HepG2 (cell line): ENCODE measurements around the gene FTL. TPM values are rescaled to one million over a fixed set of nuclear protein-coding genes. Genes with fewer than 3 reads are reported as not detected.

Source experiments
- ATAC-seq: fragments of 200-7000 bp; cut with Tn5 transposase; 3 replicates; pipeline ENCODE4 v1.9.1; 2020; ENCODE audit warnings: mild to moderate bottlenecking, moderate library complexity
- BruUV-seq: library from RNA; stranded (reverse); fragments of 400-500 nt; replicated peaks from 2 replicates; lab custom pipeline; 2021; lab: Mats Ljungman, UMichigan
- CTCF ChIA-PET: fragments of 300-600 bp; formaldehyde crosslinking; extraction: SDS; loops from one replicate; lab custom pipeline; 2021; ENCODE audit warnings: low total read pairs, inconsistent platforms, low intra/inter-chr PET ratio; lab: Yijun Ruan, JAX
- POLR2A ChIA-PET: fragments of 350-600 bp; sonication (Branson Sonifier 250); formaldehyde crosslinking; loops from one replicate; lab custom pipeline; 2020; ENCODE audit warnings: antibody characterized with exemption, inconsistent platforms; lab: Yijun Ruan, JAX
- DNase-seq: peaks from one replicate; pipeline ENCODE4 v3.0.0-alpha.2; 2015; ENCODE audit warnings: low spot score
- FAIRE-seq: peaks from 3 replicates; lab custom pipeline; 2011; peaks lifted over from hg19 to GRCh38; lab: Jason Lieb, UNC
- H2AFZ ChIP-seq: one replicate; pipeline ENCODE4 v1.6.1; 2011; ENCODE audit warnings: low read length, inconsistent platforms
- H3K27ac ChIP-seq: fragments of 300-600 bp; 3 replicates; pipeline ENCODE4 v1.8.0; 2011; ENCODE audit warnings: mixed run types, mild to moderate bottlenecking, mixed read lengths, low read length, inconsistent platforms; ENCODE audit not compliant: insufficient read depth; ENCODE audit errors: extremely low read length
- H3K27me3 ChIP-seq, 2 experiments: fragments of 200-600 bp in 1 of 2; 2 replicates in 1 of 2; 3 replicates in 1 of 2; pipeline versions ENCODE4 v1.6.0 to v1.8.0; 2011; ENCODE audit warnings: low read length in 2 of 2, mild to moderate bottlenecking in 2 of 2, moderate library complexity in 2 of 2, inconsistent platforms in 1 of 2; ENCODE audit not compliant: insufficient read depth in 2 of 2, control insufficient read depth in 1 of 2
- H3K36me3 ChIP-seq, 2 experiments: fragments of 200-600 bp in 1 of 2; replicated peaks in 1 of 2; 2 replicates in 1 of 2; 3 replicates in 1 of 2; pipeline versions ENCODE4 v1.5.1 to v1.8.0; 2011; ENCODE audit warnings: low read length in 2 of 2, inconsistent platforms in 1 of 2; ENCODE audit not compliant: insufficient read depth in 2 of 2, control insufficient read depth in 1 of 2
- H3K4me1 ChIP-seq: 2 replicates; pipeline ENCODE4 v1.5.1; 2012; ENCODE audit warnings: low read length, inconsistent platforms; ENCODE audit not compliant: insufficient read depth
- H3K4me2 ChIP-seq: 2 replicates; pipeline ENCODE4 v1.6.0; 2011; ENCODE audit warnings: low read depth, low read length, inconsistent platforms
- H3K4me3 ChIP-seq, 3 experiments: fragments of 200-600 bp in 1 of 3; sonication (generic), shearing (Covaris generic) in 1 of 3; replicated peaks in 1 of 3; 2 replicates each; pipeline ENCODE4 v1.5.1; 2011 to 2016; ENCODE audit warnings: low read length in 3 of 3, inconsistent platforms in 2 of 3, low read depth in 2 of 3, mild to moderate bottlenecking in 2 of 3, control low read depth in 1 of 3, mixed read lengths in 1 of 3; ENCODE audit not compliant: insufficient read depth in 1 of 3
- H3K79me2 ChIP-seq: one replicate; pipeline ENCODE4 v1.6.1; 2011; ENCODE audit warnings: low read length, inconsistent platforms; ENCODE audit not compliant: insufficient read depth
- H3K9ac ChIP-seq: 2 replicates; pipeline ENCODE4 v1.6.0; 2011; ENCODE audit warnings: mild to moderate bottlenecking, low read depth, low read length, inconsistent platforms; ENCODE audit not compliant: insufficient read depth
- H3K9me3 ChIP-seq: 2 replicates; pipeline ENCODE4 v1.5.1; 2012; ENCODE audit warnings: mild to moderate bottlenecking, low read length
- H4K20me1 ChIP-seq: 2 replicates; pipeline ENCODE4 v1.6.0; 2011; ENCODE audit warnings: inconsistent platforms, mild to moderate bottlenecking, low read length, moderate library complexity; ENCODE audit not compliant: insufficient read depth
- AHR ChIP-seq: IDR thresholded peaks from 2 replicates; pipeline ENCODE4 v1.6.1; 2018; ENCODE audit warnings: missing genetic modification reagents, missing compliant biosample characterization
- HNRNPL ChIP-seq: fragments of 200-400 bp; formaldehyde crosslinking; IDR thresholded peaks from 2 replicates; pipeline ENCODE4 v1.6.1; 2017; ENCODE audit warnings: mild to moderate bottlenecking, low read depth, low read length
- KDM2A ChIP-seq: sonication (generic); formaldehyde crosslinking; IDR thresholded peaks from 2 replicates; pipeline ENCODE4 v1.4.0; 2020; ENCODE audit warnings: low read depth, missing genetic modification reagents, borderline replicate concordance
- POLR2A ChIP-seq, 2 experiments: IDR thresholded peaks; 2 replicates each; pipeline ENCODE4 v1.6.1; 2011; ENCODE audit warnings: low read depth in 2 of 2, low read length in 2 of 2, mild to moderate bottlenecking in 1 of 2, moderate library complexity in 1 of 2; ENCODE audit not compliant: insufficient read depth in 1 of 2
- POLR2AphosphoS5 ChIP-seq: IDR thresholded peaks from 2 replicates; pipeline ENCODE4 v1.6.1; 2012; ENCODE audit warnings: low read depth, low read length
- PPARG ChIP-seq: conservative IDR thresholded peaks from 2 replicates; pipeline ENCODE4 v1.6.1; 2016; ENCODE audit warnings: missing biosample characterization, missing genetic modification reagents
- RXRB ChIP-seq: IDR thresholded peaks from 2 replicates; pipeline ENCODE4 v1.6.1; 2016; ENCODE audit warnings: borderline replicate concordance, missing genetic modification reagents, missing compliant biosample characterization
- SETDB1 ChIP-seq: sonication (generic); formaldehyde crosslinking; IDR thresholded peaks from 2 replicates; pipeline ENCODE4 v1.5.1; 2020; ENCODE audit warnings: missing genetic modification reagents, mild to moderate bottlenecking, borderline replicate concordance
- TAF1 ChIP-seq: sonication (generic); formaldehyde crosslinking; IDR thresholded peaks from 2 replicates; pipeline ENCODE4 v1.4.0; 2020; ENCODE audit warnings: missing genetic modification reagents
- TCF7 ChIP-seq: sonication (generic); IDR thresholded peaks from 2 replicates; pipeline ENCODE4 v1.6.1; 2016; ENCODE audit warnings: antibody characterized with exemption, low read depth
- ZNF430 ChIP-seq: sonication (generic); formaldehyde crosslinking; IDR thresholded peaks from 2 replicates; pipeline ENCODE4 v1.9.0; 2021; ENCODE audit warnings: mild to moderate bottlenecking, missing genetic modification reagents
- ZNF550 ChIP-seq: sonication (generic); formaldehyde crosslinking; IDR thresholded peaks from 2 replicates; pipeline ENCODE4 v1.4.0; 2020; ENCODE audit warnings: mild to moderate bottlenecking, missing genetic modification reagents, borderline replicate concordance
- ZNF552 ChIP-seq: sonication (generic); formaldehyde crosslinking; IDR thresholded peaks from 2 replicates; pipeline ENCODE4 v1.9.0; 2022; ENCODE audit warnings: missing genetic modification reagents, mild to moderate bottlenecking, borderline replicate concordance
- ZNF768 ChIP-seq: sonication (generic); formaldehyde crosslinking; IDR thresholded peaks from 2 replicates; pipeline ENCODE4 v1.4.0; 2020; ENCODE audit warnings: missing genetic modification reagents
- WGBS: methylation state at CpG from one replicate; pipeline ENCODE4 v1.1.6; 2017; ENCODE audit warnings: low lambda C conversion rate; 5-methylcytosine and 5-hydroxymethylcytosine counted together
- in situ Hi-C: cut with HindIII; loops from 2 replicates; pipeline ENCODE4 v1.10.0; 2017; ENCODE audit warnings: low pct_unique_long_range_greater_than_20kb; ENCODE audit not compliant: extremely low pct_ligation_motif_present
- intact Hi-C: fragments of 100-400 bp; cut with micrococcal nuclease; formaldehyde crosslinking; loops from one replicate; pipeline ENCODE4 v1.10.0; 2022; ENCODE audit not compliant: unreplicated experiment
- polyA plus RNA-seq, 8 experiments: library from polyadenylated mRNA; depleted of rRNA in 3 of 8; stranded (reverse) in 7 of 8; unstranded in 1 of 8; fragments of >200 nt; fragmentation: Illumina TruSeq in 4 of 8; extraction: Trizol in 4 of 8; gene quantifications; 2 replicates each; pipeline versions ENCODE4 v1.2.1 to v1.2.3, GENCODE V29; 2011 to 2016; ENCODE audit warnings: low read depth in 4 of 8, missing spikeins in 1 of 8, mixed read lengths in 1 of 8; ENCODE audit not compliant: insufficient read depth in 1 of 8
- total RNA-seq, 5 experiments: library from RNA; depleted of rRNA; stranded (reverse); fragments of >200 nt; fragmentation: Illumina TruSeq; extraction: Trizol; gene quantifications; 2 replicates each; pipeline ENCODE4 v1.2.3, GENCODE V29; 2016; ENCODE audit warnings: low read depth in 1 of 5
- TF ChIP-seq, protein P1 (sequence below): sonication (generic); formaldehyde crosslinking; IDR thresholded peaks from 2 replicates; pipeline ENCODE4 v1.4.0; 2020; ENCODE audit warnings: missing genetic modification reagents
- TF ChIP-seq, protein P2 (sequence below): sonication (generic); formaldehyde crosslinking; IDR thresholded peaks from 2 replicates; pipeline ENCODE4 v1.9.0; 2022; ENCODE audit warnings: low read depth, missing genetic modification reagents
- TF ChIP-seq, protein P3 (sequence below): sonication (generic); formaldehyde crosslinking; conservative IDR thresholded peaks from 2 replicates; pipeline ENCODE4 v1.4.0; 2020; ENCODE audit warnings: missing genetic modification reagents
- TF ChIP-seq, protein P4 (sequence below): IDR thresholded peaks from 2 replicates; pipeline ENCODE4 v1.6.1; 2016; ENCODE audit warnings: missing genetic modification reagents, missing compliant biosample characterization

Gene FTL
- total and polyA plus RNA-seq, 2 of the 13 experiments (the other 11 are each of a cell fraction or from before 2014, with no cell fraction given): 2,721 to 8,800 TPM

DNA sequence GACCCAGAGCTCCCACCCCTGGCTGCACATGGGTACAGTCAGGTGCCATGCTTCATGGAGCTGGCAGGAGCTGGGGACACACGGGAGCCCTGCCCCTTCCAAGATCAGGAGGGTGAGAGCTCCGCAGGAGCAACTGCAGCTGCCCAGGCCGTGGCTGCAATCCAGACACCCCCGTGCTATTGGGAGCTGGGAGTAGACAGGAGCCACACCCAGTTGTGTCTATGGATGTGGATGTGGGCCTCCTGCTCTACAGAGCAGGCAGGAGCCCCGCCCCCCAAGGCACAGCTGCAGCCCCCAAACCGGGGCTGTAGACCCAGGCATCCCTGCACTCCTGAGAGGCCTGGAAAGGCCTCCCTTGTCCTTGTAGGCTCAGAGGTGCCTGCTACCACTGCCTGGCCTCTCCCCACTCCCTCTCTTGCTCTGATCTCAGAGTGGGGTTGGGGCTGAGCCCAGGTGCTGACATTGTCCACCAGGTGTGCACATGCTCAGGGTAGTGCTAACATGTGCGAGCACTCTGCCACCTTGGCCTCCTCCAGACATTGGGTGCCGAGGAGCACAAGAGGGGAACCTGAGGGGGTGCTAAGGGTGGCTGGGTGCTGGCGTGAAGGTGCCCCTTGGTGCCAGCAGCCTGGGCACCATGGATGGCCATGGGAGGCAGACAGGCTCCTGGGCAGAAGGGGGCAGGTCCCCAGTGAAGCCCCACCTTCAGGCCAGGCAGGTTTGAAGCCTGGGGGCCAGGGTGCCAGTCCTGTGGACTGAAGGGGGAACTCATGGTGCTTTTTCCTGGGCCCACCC lies 18.4 kb upstream of the FTL start (continued):
- TF ChIP-seq, protein P1, sequence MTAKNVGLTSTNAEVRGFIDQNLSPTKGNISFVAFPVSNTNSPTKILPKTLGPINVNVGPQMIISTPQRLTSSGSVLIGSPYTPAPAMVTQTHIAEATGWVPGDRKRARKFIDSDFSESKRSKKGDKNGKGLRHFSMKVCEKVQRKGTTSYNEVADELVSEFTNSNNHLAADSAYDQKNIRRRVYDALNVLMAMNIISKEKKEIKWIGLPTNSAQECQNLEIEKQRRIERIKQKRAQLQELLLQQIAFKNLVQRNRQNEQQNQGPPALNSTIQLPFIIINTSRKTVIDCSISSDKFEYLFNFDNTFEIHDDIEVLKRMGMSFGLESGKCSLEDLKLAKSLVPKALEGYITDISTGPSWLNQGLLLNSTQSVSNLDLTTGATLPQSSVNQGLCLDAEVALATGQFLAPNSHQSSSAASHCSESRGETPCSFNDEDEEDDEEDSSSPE (CRISPR knock-in tag): no peak
- TF ChIP-seq HNRNPL (peak; percentile 81; the same call in 1 of the 2 replicates), SETDB1 (CRISPR knock-in tag) (0 out of 2 replicates have a peak, but pooled peaks have one; percentile 66), TCF7 (no peak)
- TF ChIP-seq, protein P2, sequence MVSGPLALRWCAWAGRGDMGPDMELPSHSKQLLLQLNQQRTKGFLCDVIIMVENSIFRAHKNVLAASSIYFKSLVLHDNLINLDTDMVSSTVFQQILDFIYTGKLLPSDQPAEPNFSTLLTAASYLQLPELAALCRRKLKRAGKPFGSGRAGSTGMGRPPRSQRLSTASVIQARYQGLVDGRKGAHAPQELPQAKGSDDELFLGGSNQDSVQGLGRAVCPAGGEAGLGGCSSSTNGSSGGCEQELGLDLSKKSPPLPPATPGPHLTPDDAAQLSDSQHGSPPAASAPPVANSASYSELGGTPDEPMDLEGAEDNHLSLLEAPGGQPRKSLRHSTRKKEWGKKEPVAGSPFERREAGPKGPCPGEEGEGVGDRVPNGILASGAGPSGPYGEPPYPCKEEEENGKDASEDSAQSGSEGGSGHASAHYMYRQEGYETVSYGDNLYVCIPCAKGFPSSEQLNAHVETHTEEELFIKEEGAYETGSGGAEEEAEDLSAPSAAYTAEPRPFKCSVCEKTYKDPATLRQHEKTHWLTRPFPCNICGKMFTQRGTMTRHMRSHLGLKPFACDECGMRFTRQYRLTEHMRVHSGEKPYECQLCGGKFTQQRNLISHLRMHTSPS (CRISPR knock-in tag): no peak

DNA sequence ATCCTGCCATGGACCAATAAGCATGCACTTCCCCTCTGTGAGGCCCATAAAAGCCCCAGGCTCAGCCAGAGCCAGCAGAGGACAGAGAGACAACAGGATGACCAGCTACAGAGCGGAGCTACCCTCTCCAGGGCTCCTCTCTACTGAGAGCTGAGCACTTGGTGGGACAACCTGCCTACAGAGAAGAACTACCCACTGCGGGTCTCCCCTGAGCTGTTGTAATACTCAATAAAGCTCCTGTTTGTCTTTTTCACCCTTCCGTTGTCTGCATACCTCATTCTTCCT lies 17.9 kb upstream of the FTL start:
- H3K4me2 ChIP-seq: peak overlapping the region; percentile 36
- H3K9me3 ChIP-seq: no peaks in the 10 kb centered on the region
- in situ Hi-C loops: no loop called here
- ChIA-PET CTCF (no interaction called here), POLR2A (interaction anchor here (1.4 to 1.7 kb wide), 3 partner anchors 15 to 75 kb away, joined by 4 to 6 read pairs (median 4); partner anchors contain the start of gene PPP1R15A)
- H4K20me1 ChIP-seq: no peaks in the 10 kb centered on the region
- DNase-seq: no peak
- peak overlapping the region; percentile 19 for H2AFZ ChIP-seq
- no peak overlapping the region for H3K9ac ChIP-seq
- H3K79me2 ChIP-seq: no peaks in the 10 kb centered on the region
- no peaks in the 10 kb centered on the region for H3K36me3 ChIP-seq
- intact Hi-C loops: no loop called here
- no peak overlapping the region; a peak in 1 of 6 replicates for H3K4me3 ChIP-seq
- TF ChIP-seq ZNF768 (CRISPR knock-in tag): no peak
- no peak for TF ChIP-seq KDM2A (CRISPR knock-in tag)
- 0 out of 2 replicates have a peak, but pooled peaks have one; percentile 33 for TF ChIP-seq RXRB (CRISPR knock-in tag)
- TF ChIP-seq ZNF552 (CRISPR knock-in tag): no peak
- no peak for TF ChIP-seq AHR (CRISPR knock-in tag)
- TF ChIP-seq TAF1 (CRISPR knock-in tag): 0 out of 2 replicates have a peak, but pooled peaks have one; percentile 8
- no peak for TF ChIP-seq ZNF550 (CRISPR knock-in tag)
- peak; percentile 83; the same call in 1 of the 2 replicates for TF ChIP-seq PPARG (CRISPR knock-in tag)
- TF ChIP-seq POLR2AphosphoS5: peak; percentile 48; the same call in 1 of the 2 replicates
- peak in 1 of 2 experiments; percentile 70; a peak in 2 of 4 replicates for TF ChIP-seq POLR2A (IDR thresholded peaks at IDR 0.05; ENCODE audit: insufficient read depth in 1 of 2, low read depth in 2 of 2, low read length in 2 of 2)
- TF ChIP-seq, protein P3, sequence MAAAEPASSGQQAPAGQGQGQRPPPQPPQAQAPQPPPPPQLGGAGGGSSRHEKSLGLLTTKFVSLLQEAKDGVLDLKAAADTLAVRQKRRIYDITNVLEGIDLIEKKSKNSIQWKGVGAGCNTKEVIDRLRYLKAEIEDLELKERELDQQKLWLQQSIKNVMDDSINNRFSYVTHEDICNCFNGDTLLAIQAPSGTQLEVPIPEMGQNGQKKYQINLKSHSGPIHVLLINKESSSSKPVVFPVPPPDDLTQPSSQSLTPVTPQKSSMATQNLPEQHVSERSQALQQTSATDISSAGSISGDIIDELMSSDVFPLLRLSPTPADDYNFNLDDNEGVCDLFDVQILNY: no peak
- TF ChIP-seq, protein P4, sequence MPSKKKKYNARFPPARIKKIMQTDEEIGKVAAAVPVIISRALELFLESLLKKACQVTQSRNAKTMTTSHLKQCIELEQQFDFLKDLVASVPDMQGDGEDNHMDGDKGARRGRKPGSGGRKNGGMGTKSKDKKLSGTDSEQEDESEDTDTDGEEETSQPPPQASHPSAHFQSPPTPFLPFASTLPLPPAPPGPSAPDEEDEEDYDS (CRISPR knock-in tag): peak; percentile 90
- 0 out of 2 replicates have a peak, but pooled peaks have one; percentile 24 for TF ChIP-seq ZNF430
- BruUV-seq: no TSS peak
- peaks cover 68% of the 10 kb centered on the region for H3K4me1 ChIP-seq
- no peak for FAIRE-seq
- no peaks in the 10 kb centered on the region for H3K27me3 ChIP-seq
- peak overlapping the region; percentile 13 for H3K27ac ChIP-seq
- 13% methylated on average over 1 of the region's 3 CpGs for WGBS
- peak; percentile 53 for ATAC-seq
